ENCODE data around the gene PRKCB. TPM values are rescaled to one million over a fixed set of nuclear protein-coding genes. Genes with fewer than 3 reads are reported as not detected.

Gene PRKCB
- polyA plus RNA-seq, 2 of the 4 experiments (the other 2 are of a cell fraction) = 0.09 to 0.22 TPM

GRCh38 chr16:23830276-23830675, 5.5 kb upstream of the PRKCB start:
- CTCF ChIA-PET = interaction anchor here (2.9 kb wide), 1 partner anchor 11 kb away, joined by 6 read pairs; no protein-coding TSS in a partner anchor

GRCh38 chr16:23832882-23833281, 2.9 kb upstream of the PRKCB start:
- H3K9me3 ChIP-seq = peaks cover 18% of the 10 kb centered on the region; the same call in 2 of the 3 replicates
- WGBS (ENCODE audit: missing lambda C conversion rate) = 58% methylated on average over 1 of the region's 1 CpG
- ATAC-seq (no peak), FAIRE-seq (no peak), DNase-seq (ENCODE audit: low read depth in 1 of 2, low spot score in 1 of 2) (no peak)
- no peak for TF ChIP-seq CBX8 (IDR thresholded peaks at IDR 0.05)
- TF ChIP-seq CEBPB (IDR thresholded peaks at IDR 0.05) = no peak
- no peak for TF ChIP-seq RAD21 (conservative IDR thresholded peaks at IDR 0.05 in 1 of 2, IDR thresholded peaks at IDR 0.05 in 1 of 2)
- TF ChIP-seq CBX2 (IDR thresholded peaks at IDR 0.05; ENCODE audit: borderline replicate concordance, low read depth) = no peak
- TF ChIP-seq FOSB (CRISPR knock-in tag; IDR thresholded peaks at IDR 0.05) = no peak
- no peak for TF ChIP-seq RCOR1 (IDR thresholded peaks at IDR 0.05; ENCODE audit: low read depth, low read length)
- no peak for TF ChIP-seq ZSCAN20 (CRISPR knock-in tag; IDR thresholded peaks at IDR 0.05)
- TF ChIP-seq EHF (CRISPR knock-in tag; IDR thresholded peaks at IDR 0.05) = no peak
- no peak for TF ChIP-seq ATOH8 (CRISPR knock-in tag; IDR thresholded peaks at IDR 0.05; ENCODE audit: low read depth)
- TF ChIP-seq HOXB5 (CRISPR knock-in tag; IDR thresholded peaks at IDR 0.05) = no peak
- TF ChIP-seq BHLHE40 (IDR thresholded peaks at IDR 0.05; ENCODE audit: low read depth, low read length) = no peak
- no peak for TF ChIP-seq SMC3 (IDR thresholded peaks at IDR 0.05)
- no peak for TF ChIP-seq FOSL2 (IDR thresholded peaks at IDR 0.05)
- no peak for TF ChIP-seq FOSL2 (CRISPR knock-in tag; IDR thresholded peaks at IDR 0.05)
- no peak for TF ChIP-seq TFCP2L1 (CRISPR knock-in tag; IDR thresholded peaks at IDR 0.05)
- TF ChIP-seq MAX (IDR thresholded peaks at IDR 0.05) = no peak
- no peak for TF ChIP-seq KDM5A (IDR thresholded peaks at IDR 0.05)
- no peak for TF ChIP-seq HES2 (IDR thresholded peaks at IDR 0.05)
- TF ChIP-seq JUNB (IDR thresholded peaks at IDR 0.05) = no peak
- no peaks in the 10 kb centered on the region for H3K4me1 ChIP-seq
- H3K4me3 ChIP-seq = no peak overlapping the region
- no peak overlapping the region for H3K4me2 ChIP-seq
- ChIA-PET CTCF (interaction anchor here (1.2 to 1.9 kb wide), 4 partner anchors 8 to 672 kb away, joined by 3 to 7 read pairs (median 4); no protein-coding TSS in a partner anchor), POLR2A (no interaction called here)
- H3K27ac ChIP-seq = no peak overlapping the region

More at GRCh38 chr16:23830276-23830675, 5.5 kb upstream of the PRKCB start:
- no peak overlapping the region for H3K27ac ChIP-seq
- ATAC-seq (no peak), DNase-seq (ENCODE audit: low read depth in 1 of 2, low spot score in 1 of 2) (no peak), FAIRE-seq (no peak)
- POLR2A ChIA-PET = no interaction called here
- H3K9me3 ChIP-seq = peaks cover 18% of the 10 kb centered on the region; the same call in 2 of the 3 replicates
- no peaks in the 10 kb centered on the region for H3K4me1 ChIP-seq
- 0% methylated on average over 1 of the region's 1 CpG for WGBS (ENCODE audit: missing lambda C conversion rate)
- H3K4me2 ChIP-seq = no peak overlapping the region
- H3K4me3 ChIP-seq = no peak overlapping the region
- no peak for TF ChIP-seq CHD4 (IDR thresholded peaks at IDR 0.05; ENCODE audit: borderline replicate concordance)
- TF ChIP-seq FOSL2 (IDR thresholded peaks at IDR 0.05) = no peak
- TF ChIP-seq FOSL2 (CRISPR knock-in tag; IDR thresholded peaks at IDR 0.05) = peak; percentile 19; the same call in 1 of the 2 replicates

GRCh38 chr16:23833504-23833903, 2.3 kb upstream of the PRKCB start:
- Histone ChIP-seq H3K27ac (no peak overlapping the region), H3K4me1 (no peaks in the 10 kb centered on the region), H3K9me3 (peaks cover 18% of the 10 kb centered on the region; the same call in 2 of the 3 replicates), H3K4me3 (no peak overlapping the region), H3K4me2 (no peak overlapping the region)
- ATAC-seq (no peak), FAIRE-seq (no peak), DNase-seq (ENCODE audit: low read depth in 1 of 2, low spot score in 1 of 2) (no peak)
- no peak for TF ChIP-seq RARB (CRISPR knock-in tag; IDR thresholded peaks at IDR 0.05)
- no peak for TF ChIP-seq ATOH8 (CRISPR knock-in tag; IDR thresholded peaks at IDR 0.05; ENCODE audit: low read depth)
- no peak for TF ChIP-seq HOXB13 (CRISPR knock-in tag; IDR thresholded peaks at IDR 0.05; ENCODE audit: low read depth)
- no peak for TF ChIP-seq RAD21 (conservative IDR thresholded peaks at IDR 0.05 in 1 of 2, IDR thresholded peaks at IDR 0.05 in 1 of 2)
- TF ChIP-seq POLR2AphosphoS2 (conservative IDR thresholded peaks at IDR 0.05; ENCODE audit: low read length) = no peak
- no peak for TF ChIP-seq KDM5A (IDR thresholded peaks at IDR 0.05)
- TF ChIP-seq ZC3H11A (IDR thresholded peaks at IDR 0.05) = no peak
- no peak for TF ChIP-seq TP53 (CRISPR knock-in tag; IDR thresholded peaks at IDR 0.05)
- no peak for TF ChIP-seq HOXA7 (CRISPR knock-in tag; IDR thresholded peaks at IDR 0.05)
- TF ChIP-seq CTCF (IDR thresholded peaks at IDR 0.05) = no peak
- TF ChIP-seq MYC (IDR thresholded peaks at IDR 0.05; ENCODE audit: borderline replicate concordance, low read length) = no peak
- TF ChIP-seq NR3C1 (IDR thresholded peaks at IDR 0.05) = no peak
- TF ChIP-seq POLR2A (IDR thresholded peaks at IDR 0.05; ENCODE audit: low read length) = no peak
- TF ChIP-seq JUNB (IDR thresholded peaks at IDR 0.05) = no peak
- TF ChIP-seq CBX2 (IDR thresholded peaks at IDR 0.05; ENCODE audit: borderline replicate concordance, low read depth) = no peak
- CTCF ChIA-PET = interaction anchor here (1.2 to 1.9 kb wide), 4 partner anchors 9 to 672 kb away, joined by 3 to 7 read pairs (median 4); no protein-coding TSS in a partner anchor
- POLR2A ChIA-PET = no interaction called here
- 55% methylated on average over 2 of the region's 2 CpGs for WGBS (ENCODE audit: missing lambda C conversion rate)

All from A549 (cell line).